ENCODE measurements around the gene MGMT.

Gene MGMT

GRCh38 chr10:129809431-129809830 lies 342.4 kb downstream of the MGMT start:
- no peak for TF ChIP-seq GATA1 (IDR thresholded peaks at IDR 0.05; ENCODE audit: low read depth, low read length)
- TF ChIP-seq POLR2A (IDR thresholded peaks at IDR 0.05; ENCODE audit: low read length) = no peak
- no peak for DNase-seq

- no peak for DNase-seq
Measured at GRCh38 chr10:129809841-129810240, 342.8 kb downstream of the MGMT start.

GRCh38 chr10:129811208-129811607 lies 344.2 kb downstream of the MGMT start:
- no peak for DNase-seq
- TF ChIP-seq POLR2A (IDR thresholded peaks at IDR 0.05; ENCODE audit: low read length) = no peak
- no peak for TF ChIP-seq GATA1 (IDR thresholded peaks at IDR 0.05; ENCODE audit: low read depth, low read length)

More at GRCh38 chr10:129809841-129810240, 342.8 kb downstream of the MGMT start:
- TF ChIP-seq POLR2A (IDR thresholded peaks at IDR 0.05; ENCODE audit: low read length) (no peak), GATA1 (IDR thresholded peaks at IDR 0.05; ENCODE audit: low read depth, low read length) (no peak)

- no peak for DNase-seq
- TF ChIP-seq GATA1 (IDR thresholded peaks at IDR 0.05; ENCODE audit: low read depth, low read length) (no peak), POLR2A (IDR thresholded peaks at IDR 0.05; ENCODE audit: low read length) (no peak)
Measured at GRCh38 chr10:129812398-129812797, 345.4 kb downstream of the MGMT start.

DNA sequence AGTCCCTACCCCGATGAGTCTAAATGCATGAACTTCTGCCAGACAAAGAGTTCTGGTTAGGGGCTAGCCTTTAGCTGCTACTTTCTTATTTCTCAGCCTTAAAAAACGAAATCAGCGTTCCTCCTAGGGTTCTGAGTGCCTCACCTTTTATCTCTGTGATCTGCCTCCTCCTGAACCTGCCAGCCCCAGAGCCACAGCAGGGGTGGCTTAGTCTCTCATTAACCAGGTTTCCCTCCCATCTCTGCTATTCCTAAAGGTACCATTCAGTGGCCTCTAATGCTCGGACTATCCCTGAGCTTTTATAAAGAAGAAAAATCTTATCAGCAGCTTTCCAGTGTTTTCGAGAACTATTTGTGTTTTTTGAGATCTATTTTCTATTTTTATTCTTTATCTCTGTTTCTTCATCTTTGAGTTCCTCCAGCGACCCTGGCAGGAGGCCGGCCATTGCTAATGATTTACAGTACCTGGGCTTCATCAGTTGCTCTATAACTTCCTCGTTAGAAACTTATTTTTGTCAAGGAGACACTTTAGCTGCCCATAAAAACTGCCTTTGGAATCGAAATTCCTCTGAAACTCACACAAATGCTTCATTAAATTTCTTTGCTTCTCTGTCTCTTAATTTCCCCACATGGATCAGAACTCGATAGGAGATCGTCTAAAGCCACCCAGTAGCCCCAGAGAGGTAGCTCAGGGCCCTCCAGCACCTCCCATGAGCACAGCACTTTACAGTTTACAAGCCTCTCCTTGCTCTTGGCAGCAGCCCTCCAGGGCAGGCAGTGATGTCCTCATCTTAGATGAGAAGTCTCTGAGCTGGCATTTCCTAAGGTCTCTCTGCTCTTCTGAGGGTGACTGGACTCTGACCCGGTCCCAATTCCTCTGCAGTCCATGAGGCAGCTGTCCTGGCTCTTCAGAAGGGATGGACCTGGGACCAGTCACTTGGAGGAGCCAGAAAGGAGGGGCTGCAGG lies 347.9 kb downstream of the MGMT start:
- DNase-seq = no peak

GRCh38 chr10:129815898-129816655 lies 349.0 kb downstream of the MGMT start:
- no peak for DNase-seq
- TF ChIP-seq POLR2A (IDR thresholded peaks at IDR 0.05; ENCODE audit: low read length) = no peak
- TF ChIP-seq GATA1 (IDR thresholded peaks at IDR 0.05; ENCODE audit: low read depth, low read length) = no peak

More for the DNA sequence above, 347.9 kb downstream of the MGMT start:
- TF ChIP-seq GATA1 (IDR thresholded peaks at IDR 0.05; ENCODE audit: low read depth, low read length) (no peak), POLR2A (IDR thresholded peaks at IDR 0.05; ENCODE audit: low read length) (no peak)

DNA sequence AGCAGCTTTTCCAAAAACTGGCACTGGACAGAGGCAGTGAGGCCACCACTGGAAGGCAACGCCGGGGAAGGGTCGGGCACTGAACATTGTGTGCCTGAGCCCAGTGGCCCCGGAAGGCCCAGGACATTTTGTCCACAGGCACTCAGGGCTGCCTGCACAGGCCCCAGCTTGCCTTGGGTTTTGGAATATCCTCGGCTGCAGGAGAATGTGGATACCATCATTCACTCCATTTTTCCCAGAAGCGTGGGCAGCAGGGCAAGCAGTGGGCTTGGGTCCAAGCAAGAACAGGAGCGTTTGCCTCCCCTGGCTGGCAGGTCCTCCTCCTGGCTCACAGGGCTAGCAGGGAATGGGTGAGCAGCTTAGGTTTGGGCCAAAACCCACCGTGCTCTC lies 349.6 kb downstream of the MGMT start:
- no peak for DNase-seq
- no peak for TF ChIP-seq POLR2A (IDR thresholded peaks at IDR 0.05; ENCODE audit: low read length)
- TF ChIP-seq GATA1 (IDR thresholded peaks at IDR 0.05; ENCODE audit: low read depth, low read length) = no peak

Measured in erythroblast (primary cell).